ENCODE results near the gene BIN1. TPM values are rescaled to one million over a fixed set of nuclear protein-coding genes. Genes with fewer than 3 reads are reported as not detected.
"Not testable (repeated sequence)": the region's sequence is repeated elsewhere in the genome, so short reads cannot be mapped to it uniquely, and the experiment has no call there.

BIN1 gene
- total RNA-seq, 2 donors from 2014 or later = 34.3 to 37.2 TPM

DNA sequence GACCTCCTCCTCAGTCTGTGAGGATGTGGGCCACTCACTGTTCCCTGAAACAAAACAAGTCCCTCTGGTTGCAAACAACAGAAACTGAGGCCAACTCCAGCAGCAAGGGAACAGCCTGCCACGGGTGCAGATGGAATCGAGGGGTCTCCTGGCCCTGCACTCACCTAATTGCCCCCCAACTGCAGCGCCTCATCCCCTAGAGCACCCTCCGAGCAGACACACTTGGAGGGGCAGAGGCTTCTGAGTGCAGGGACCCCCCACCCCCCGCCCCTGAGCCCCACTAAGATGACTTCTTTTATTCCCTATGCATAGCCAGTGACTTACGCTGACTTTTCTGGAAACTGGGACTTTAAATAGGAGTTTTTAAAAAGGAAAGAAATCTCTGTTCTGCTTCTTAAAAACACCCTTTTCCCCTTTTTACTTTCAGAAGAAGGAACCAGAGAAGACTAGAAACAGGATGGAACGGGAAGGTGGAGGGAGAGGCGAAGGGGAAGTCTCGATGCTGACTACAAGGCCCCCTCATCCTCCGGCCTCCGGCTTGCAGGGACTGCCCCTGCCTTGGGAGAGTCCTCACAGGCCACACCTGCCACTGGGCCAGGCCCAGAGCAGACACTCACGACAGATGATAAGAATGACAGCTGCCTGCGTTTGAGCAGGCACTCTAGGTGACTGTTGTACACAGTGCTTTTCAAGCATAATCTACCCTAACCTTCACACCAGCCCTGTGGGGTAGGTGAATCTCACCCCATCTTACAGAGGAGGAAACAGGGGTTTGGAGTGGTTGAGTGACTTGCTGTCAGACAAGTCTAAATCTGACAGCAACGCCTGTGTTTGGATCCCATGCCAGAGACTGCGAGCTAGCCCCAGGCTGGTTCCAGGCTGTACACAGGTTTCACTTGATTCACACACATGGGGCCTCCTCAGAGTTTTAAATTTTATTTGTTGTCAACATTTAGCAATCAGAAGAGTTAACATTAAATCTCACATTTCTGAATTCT, 28.2 kb upstream of the BIN1 start:
- peak; percentile 55 for ATAC-seq
- intact Hi-C loops (cut with DNase I, micrococcal nuclease) = no loop called here
- DNase-seq = peak in 1 of 2 donors; percentile 18

DNA sequence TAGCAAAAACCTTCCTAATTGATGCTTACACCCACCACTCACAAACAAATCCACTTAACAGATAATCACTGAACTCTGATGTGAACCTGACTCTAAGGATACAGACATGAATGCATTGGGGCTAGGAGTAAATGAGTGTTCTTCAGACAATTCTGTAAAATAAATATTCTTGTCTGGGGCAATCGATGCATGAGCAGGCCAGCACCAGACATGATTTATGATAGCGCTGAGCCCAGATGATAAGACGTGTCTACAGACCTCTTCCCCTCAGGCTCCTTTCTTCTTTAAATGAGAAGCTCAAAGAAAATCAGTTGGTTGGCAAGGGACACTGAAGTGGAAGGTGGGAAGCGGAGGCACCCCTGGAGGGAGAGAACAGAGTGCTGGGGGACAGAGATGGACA, 27.3 kb upstream of the BIN1 start:
- ATAC-seq = no peak
- intact Hi-C loops (cut with DNase I, micrococcal nuclease) = no loop called here
- no peak for DNase-seq

DNA sequence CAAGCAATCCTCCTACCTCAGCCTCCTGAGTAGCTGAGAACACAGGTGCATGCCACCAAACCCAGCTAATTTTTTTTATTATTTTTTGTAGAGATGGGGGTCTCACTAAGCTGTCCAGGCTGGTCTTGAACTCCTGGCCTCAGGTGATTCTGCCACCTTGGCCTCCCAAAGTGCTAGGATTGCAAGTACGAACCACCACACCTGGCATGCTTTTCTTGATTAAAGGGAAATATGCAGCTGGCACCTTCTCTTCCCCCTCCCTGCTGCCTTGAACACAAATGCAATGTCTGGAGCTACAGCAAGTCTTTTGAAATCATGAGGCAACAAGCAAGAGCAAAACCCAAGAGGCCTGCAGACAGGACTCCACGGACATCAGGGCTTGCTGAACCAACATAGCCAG, 26.8 kb upstream of the BIN1 start:
- intact Hi-C loops (cut with DNase I, micrococcal nuclease) = no loop called here
- ATAC-seq (no peak), DNase-seq (no peak)

DNA sequence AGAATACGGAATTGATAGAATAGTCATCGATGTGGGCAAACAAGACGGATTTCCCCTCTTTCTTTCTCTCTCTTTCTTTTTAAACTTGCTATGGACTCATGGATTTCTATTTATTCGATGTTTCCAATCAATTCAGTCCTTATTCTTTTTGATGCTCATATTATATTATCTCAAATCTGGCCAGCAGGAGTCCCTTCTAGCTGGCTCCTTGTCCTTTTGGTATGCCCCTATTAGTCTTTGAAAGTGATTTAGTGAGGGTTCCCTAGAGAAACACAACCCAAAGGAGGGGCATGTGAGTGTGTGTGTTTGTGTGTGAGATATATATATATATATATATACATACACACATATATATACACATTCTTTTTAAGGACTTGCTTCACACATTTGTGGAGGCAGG, 23.5 kb upstream of the BIN1 start:
- intact Hi-C loops (cut with DNase I, micrococcal nuclease) = no loop called here
- ATAC-seq (no peak), DNase-seq (no peak)

DNA sequence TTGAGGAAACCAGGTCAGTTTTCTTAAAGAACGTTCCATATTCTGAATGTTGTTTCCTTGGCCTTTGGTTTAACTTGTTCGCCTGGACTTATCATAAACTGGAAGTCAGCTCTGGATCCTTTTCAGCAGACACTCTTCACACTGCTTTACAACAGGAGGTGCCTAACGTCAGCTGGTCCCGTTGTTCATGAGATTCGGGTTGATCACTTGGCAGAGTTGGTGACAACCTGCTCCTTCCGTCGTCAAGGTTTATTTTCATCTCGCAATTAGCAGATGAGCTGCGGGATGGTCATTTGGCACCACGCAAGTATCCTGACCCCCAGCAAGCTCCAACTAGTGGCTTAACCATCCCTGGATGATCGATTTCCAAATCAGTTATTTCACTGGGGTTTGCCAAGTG, 23.0 kb upstream of the BIN1 start:
- no peak for ATAC-seq
- no peak for DNase-seq
- intact Hi-C loops (cut with DNase I, micrococcal nuclease) = no loop called here

DNA sequence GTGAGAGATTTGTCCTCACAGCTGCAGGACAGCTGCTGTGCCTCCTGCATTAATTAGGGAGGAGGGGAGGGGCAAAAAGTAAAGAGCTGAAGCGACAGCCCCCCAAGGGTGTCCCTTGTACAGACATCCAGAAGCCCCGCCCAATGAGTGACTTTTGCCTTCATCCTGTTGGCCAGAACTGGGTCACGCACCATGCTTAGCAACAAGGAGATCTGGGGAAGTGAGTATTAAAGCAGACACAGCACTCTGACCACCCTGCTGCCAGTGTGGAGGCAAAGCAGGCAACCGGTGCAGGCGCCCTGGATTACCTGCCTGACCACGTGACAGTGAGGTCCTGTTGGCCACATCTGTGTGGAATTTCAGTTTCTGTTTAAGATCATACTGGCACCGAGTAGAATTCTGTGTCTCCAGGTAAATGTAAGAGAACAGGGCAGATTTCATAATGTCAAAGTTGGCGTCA, 21.5 kb upstream of the BIN1 start:
- peak; percentile 99 for ATAC-seq
- DNase-seq = peak; percentile 69 to 86
- intact Hi-C loops (cut with DNase I, micrococcal nuclease) = no loop called here

DNA sequence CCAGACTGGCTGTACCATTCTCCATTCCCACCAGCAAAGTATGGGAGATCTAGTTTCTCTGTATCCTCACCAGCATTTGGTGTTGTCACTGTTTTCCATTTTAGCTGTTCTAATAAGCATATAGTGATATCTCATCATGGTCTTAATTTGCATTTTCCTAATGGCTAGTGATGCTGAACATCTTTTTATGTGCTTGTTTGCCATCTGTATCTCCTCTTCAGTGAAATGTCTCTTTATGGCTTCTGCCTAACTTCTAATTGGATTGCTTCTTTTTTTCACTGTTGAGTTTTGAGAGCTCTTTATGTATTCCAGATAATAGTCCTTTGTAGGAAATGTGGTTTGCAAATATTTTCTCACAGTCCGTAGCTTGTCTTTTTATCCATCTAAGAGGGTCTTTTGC, 18.9 kb upstream of the BIN1 start:
- intact Hi-C loops (cut with DNase I, micrococcal nuclease) = no loop called here
- ATAC-seq (no peak), DNase-seq (no peak)

DNA sequence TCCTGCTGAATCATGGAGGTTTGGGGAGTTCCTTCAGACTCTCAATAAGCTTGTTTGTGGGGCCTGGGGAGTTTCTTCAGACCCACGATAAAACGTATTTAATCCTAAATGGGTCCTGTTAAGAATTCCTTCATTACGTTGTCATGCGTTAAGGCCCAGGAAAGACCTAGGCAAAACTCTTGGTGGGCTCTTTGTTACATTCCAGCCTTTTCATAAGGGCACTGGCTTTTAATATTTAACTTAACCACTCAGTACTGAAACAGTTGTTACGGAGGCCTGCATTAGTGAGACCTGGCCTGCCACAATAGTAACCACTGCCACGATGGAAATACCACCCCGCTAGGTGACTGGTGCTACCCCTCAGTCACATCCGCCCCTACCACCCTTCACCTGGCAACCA, 17.5 kb upstream of the BIN1 start:
- DNase-seq (no peak), ATAC-seq (no peak)
- intact Hi-C loops (cut with DNase I, micrococcal nuclease) = no loop called here

DNA sequence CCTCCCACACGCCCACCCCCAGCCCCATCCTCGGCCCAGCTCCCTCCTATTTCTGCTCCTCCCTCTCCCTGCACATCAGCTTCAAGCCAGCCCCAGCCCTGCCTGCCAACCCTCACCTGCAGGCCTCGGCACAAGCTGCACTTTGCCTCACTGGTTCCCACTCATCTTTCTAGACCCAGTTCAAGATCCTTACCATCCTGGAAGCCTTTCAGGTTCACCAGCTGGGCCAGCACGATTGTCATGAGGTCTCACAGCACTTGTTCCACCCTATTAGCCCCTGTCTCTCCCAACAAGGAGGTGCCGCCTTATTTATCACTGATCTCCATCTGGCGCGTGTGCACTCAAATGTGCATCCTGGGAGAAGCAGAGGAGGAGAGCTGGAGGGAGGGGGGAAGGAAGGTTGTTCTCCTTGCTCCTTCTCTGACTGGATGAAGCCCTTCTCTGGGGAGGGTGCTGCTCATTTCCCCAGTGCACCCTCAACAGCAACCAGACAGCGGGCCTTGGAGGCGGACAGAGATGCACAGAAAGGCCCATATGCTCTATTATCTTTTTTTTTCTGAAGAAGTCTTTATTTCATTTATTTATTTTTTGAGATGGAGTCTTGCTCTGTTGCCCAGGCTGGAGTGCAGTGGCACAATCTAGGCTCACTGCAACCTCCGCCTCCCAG, 15.5 kb upstream of the BIN1 start:
- intact Hi-C loops (cut with DNase I, micrococcal nuclease) = no loop called here
- peak in 1 of 2 donors; percentile 0 for DNase-seq
- ATAC-seq = no peak

DNA sequence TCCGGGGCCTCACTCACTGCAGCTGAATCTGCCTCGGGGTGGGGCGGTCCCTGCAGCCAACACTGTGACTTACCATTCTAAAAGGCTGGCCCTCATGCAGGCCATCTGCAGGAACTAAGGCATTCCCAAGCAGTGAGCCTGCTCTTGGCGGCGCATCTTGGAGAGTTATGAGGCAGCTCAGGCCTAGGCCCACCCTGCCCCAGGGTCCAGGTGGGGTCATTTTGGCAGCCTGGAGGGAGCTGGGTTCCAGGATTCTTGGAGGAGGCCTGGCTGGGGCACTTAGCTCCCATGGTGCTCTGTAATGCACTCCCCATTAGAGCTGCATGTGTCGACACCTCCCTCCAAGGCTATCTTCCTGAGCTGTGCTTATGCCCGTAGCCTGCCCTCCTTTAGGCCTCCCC, 14.8 kb upstream of the BIN1 start:
- intact Hi-C loops (cut with DNase I, micrococcal nuclease) = no loop called here
- peak in 1 of 2 donors; percentile 5 for DNase-seq
- no peak for ATAC-seq

DNA sequence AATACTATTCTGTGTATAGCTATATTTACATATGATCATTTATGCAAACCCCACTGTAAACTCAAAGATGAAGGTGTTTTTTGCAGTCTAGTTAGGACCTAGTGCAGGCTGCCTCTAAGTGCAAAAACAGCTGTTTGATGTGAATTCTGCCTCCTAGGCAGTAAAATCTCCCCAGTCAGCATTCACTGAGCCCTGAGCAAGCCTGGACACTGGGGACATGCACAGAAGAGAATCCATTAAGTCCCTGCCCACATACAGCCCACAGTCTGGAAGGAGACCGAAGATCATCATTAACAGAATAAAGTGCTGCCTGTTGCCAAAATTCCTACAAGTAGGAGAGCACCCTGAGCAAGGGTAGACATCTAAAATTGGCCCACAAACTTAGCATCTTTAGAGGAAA, 14.4 kb upstream of the BIN1 start:
- DNase-seq (no peak), ATAC-seq (no peak)
- intact Hi-C loops (cut with DNase I, micrococcal nuclease) = no loop called here

DNA sequence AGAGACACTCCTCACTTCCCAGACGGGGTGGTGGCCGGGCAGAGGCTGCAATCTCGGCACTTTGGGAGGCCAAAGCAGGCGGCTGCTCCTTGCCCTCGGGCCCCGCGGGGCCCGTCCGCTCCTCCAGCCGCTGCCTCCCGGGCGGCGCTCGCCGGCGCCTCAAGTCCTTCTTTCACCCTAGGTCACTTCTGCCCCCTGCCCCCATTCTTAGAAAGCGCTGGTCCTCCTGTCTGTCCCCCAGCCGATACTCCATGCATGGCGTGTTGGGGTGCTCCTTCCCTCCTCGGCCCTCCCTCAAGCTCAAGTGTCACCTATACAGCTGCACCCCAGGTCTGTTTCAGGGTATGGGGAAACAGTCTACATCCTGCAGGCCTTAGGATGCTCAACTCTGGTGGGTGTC, 13.5 kb upstream of the BIN1 start:
- DNase-seq; intact Hi-C loops (cut with DNase I, micrococcal nuclease); ATAC-seq: not testable (repeated sequence)

DNA sequence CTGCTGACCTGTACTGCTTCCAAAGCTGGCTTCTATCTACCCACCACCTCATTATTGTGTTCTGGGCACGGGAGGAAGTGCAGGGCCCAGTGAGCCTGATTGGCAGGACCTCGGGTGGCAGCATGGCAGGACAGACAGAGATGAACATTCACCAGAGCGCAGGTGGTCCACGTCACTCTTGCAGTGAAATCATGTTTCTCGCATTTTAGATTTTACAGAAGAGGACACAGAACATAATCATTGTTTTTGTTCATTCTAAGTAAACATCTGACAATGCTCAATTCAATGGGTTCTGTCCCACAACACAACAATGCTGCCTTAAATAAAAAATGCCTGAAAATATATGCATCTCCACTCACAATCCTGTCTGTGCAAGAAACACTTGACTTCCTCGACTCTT, 11.5 kb upstream of the BIN1 start:
- intact Hi-C loops (cut with DNase I, micrococcal nuclease) = no loop called here
- no peak for ATAC-seq
- DNase-seq = peak in 1 of 2 donors; percentile 1

DNA sequence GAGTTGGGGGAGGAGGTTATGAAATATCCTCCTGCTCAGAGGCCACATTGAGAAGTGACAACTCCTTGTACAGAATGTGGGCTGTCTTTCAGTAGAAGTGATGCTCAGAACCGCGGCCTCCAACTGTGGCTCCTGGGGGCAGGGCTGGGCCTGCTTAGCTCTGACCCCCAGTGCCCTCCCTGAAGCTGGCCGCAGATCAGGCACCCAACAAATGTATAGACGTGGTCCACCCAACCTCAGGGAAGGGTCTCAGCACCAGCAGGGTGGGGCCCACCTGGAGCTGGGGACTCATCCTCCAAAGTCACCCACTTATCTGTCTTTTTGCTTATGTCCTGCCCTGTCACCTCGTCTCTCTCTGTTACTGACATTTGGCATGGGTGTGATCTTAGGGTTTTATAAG, 11.1 kb upstream of the BIN1 start:
- intact Hi-C loops (cut with DNase I, micrococcal nuclease) = no loop called here
- ATAC-seq (no peak), DNase-seq (peak in 1 of 2 donors; percentile 3)

DNA sequence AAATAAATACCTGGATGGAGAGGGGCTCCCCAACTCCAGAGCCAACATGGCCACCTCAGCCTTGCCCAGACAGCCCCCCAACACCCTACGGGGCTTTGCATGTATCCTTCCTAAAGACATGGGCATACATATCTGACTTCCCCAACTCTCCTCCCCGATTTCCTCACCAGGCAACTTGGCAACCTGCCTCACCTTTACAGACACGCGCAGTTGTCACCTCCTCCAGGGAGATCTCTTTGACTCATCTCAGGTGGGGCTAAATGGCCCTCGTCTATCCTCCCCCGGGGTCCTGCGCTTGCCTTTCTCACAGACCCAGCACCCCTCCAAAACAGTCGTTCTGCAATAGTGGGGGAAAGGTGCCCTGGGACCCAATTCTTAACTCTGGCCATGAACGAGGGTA, 10.6 kb upstream of the BIN1 start:
- intact Hi-C loops (cut with DNase I, micrococcal nuclease) = no loop called here
- ATAC-seq (no peak), DNase-seq (peak in 1 of 2 donors; percentile 2)

DNA sequence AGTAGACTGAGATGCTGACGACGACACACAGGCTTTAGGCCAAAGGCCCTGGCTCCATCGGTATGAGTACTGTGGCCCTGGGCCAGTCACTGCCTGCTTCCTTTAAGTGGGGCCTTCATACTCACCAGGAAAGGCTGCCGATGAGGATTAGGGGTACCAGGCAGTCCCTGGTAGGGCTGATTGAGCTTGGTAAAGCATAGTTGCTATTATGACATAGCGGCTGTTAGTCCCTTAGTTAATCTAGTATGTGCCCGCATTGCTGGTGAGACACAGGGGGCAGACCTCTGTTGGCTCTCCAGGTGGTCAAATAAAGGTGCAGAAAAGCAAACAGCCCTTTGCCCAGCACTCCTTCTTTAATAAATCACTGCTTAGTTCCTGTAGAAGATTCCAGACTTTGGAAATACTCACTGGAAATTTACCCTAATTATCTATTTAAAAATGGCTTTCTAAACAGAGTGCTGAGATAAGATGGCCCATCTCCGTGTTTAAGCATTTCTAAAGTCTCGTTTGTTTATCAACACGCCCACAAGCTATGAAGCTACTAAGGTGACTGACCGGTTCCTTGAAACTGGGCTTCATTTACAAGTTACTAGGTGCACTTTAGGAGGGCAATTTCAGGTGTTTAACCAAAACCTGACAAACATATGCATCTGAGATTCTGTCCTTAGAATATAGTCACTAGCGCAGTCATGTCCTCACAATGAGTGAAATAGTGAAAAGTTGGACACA, 8.7 kb upstream of the BIN1 start:
- DNase-seq = peak in 1 of 2 donors; percentile 11
- intact Hi-C loops (cut with DNase I, micrococcal nuclease) = no loop called here
- peak; percentile 84 for ATAC-seq

DNA sequence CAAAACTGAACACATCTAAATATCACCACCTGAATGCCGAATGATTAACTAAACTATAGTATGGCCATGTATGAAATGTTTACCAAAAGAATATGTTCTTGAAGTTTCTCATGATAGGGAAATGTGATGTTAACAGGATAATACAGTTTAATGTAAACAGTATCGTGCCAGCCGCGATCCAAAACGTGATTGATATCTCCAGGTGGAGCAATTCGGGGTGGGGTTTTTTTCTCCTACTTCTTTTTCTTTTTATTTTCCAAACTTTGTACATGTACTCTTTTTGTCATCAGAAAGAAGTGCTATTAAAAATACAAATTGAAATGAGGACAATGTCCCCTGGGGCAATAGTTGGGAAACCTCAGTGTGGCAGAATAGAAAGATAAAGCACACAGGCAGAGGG, 4.0 kb upstream of the BIN1 start:
- ATAC-seq = no peak
- peak in 1 of 2 donors; percentile 5 for DNase-seq
- intact Hi-C loops (cut with DNase I, micrococcal nuclease) = no loop called here

DNA sequence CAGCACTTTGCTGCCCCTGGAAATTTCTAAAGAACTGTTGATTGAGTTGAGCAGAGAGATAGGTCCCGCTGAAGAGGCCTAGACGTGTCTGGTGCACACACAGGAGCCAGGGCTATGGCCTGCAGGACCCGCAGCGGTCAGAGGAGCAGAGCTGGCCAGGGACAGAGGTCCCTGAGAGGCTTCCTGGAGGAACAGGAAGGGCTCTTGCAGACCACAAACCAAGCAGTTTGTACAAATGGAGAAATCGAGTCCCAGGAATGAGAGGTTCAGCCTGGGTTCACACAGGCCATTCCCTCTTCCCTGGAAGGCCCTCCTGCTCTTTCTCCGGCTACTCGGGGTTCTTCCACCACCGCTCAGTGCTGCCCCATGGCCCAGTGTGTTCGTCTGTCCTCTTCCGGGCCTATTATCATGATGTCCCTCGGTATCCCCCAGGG, 1.2 kb upstream of the BIN1 start:
- intact Hi-C loops (cut with DNase I, micrococcal nuclease) = no loop called here
- ATAC-seq (no peak), DNase-seq (peak in 1 of 2 donors; percentile 24)

DNA sequence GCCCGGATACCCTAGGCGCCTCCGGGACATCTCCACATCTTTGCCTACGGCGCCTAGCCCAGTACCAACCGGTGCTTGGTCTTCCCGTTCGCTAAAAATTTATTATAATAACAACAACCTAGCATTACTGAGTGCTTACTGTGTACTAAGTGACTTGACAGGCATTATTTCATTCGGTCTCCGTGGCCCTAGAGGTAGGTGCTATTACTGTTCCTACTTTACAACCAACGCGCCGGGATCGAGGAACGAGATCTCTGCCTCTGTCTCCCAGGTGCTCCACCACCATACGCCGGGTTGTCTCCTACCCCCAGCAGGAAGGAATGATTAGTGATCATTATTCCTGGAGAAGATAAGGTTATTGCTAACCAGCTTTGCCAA, 657 bp upstream of the BIN1 start:
- DNase-seq (peak in 1 of 2 donors; percentile 31), ATAC-seq (peak; percentile 29)
- intact Hi-C loops (cut with DNase I, micrococcal nuclease) = no loop called here

All from left colon (tissue), 2 donors.